Measurements from ENCODE around the gene MT3. TPM values are rescaled to one million over a fixed set of nuclear protein-coding genes. Genes with fewer than 3 reads are reported as not detected.

MT3 gene
- total RNA-seq, 4 donors from 2014 or later, result not detected

- DNase-seq, result no peak
Measured at GRCh38 chr16:56594292-56594619, 4.9 kb downstream of the MT3 start.

GRCh38 chr16:56600398-56600999, 11.2 kb downstream of the MT3 start:
- TF ChIP-seq POLR2A (IDR thresholded peaks at IDR 0.05) (no peak), CTCF (IDR thresholded peaks at IDR 0.05) (peak; percentile 33 to 59 (median 50))
- Histone ChIP-seq H3K27ac (no peak overlapping the region), H3K9me3 (no peaks in the 10 kb centered on the region), H3K36me3 (no peaks in the 10 kb centered on the region), H3K4me1 (no peaks in the 10 kb centered on the region), H3K4me3 (no peak overlapping the region), H3K27me3 (no peaks in the 10 kb centered on the region)
- DNase-seq, result peak in 2 of 3 donors; percentile 33 to 57

More at GRCh38 chr16:56594292-56594619, 4.9 kb downstream of the MT3 start:
- Histone ChIP-seq H3K9me3 (no peaks in the 10 kb centered on the region), H3K4me1 (peaks cover 0 to 6% (median 2%) of the 10 kb centered on the region in 4 donors), H3K27me3 (peaks cover 0 to 4% of the 10 kb centered on the region in 2 donors), H3K27ac (no peak overlapping the region), H3K36me3 (no peaks in the 10 kb centered on the region), H3K4me3 (no peak overlapping the region)
- TF ChIP-seq POLR2A (IDR thresholded peaks at IDR 0.05), result no peak
- TF ChIP-seq CTCF (IDR thresholded peaks at IDR 0.05), result no peak

- no peaks in the 10 kb centered on the region for H3K27me3 ChIP-seq
- H3K27ac ChIP-seq, result no peak overlapping the region
- H3K9me3 ChIP-seq, result no peaks in the 10 kb centered on the region
- H3K4me3 ChIP-seq, result no peak overlapping the region
- no peak for DNase-seq
- no peaks in the 10 kb centered on the region for H3K36me3 ChIP-seq
- H3K4me1 ChIP-seq, result no peaks in the 10 kb centered on the region
- TF ChIP-seq POLR2A (IDR thresholded peaks at IDR 0.05), result no peak
- TF ChIP-seq CTCF (IDR thresholded peaks at IDR 0.05), result no peak
Measured at GRCh38 chr16:56601325-56601724, 12.0 kb downstream of the MT3 start.

GRCh38 chr16:56603589-56603988, 14.3 kb downstream of the MT3 start:
- Histone ChIP-seq H3K4me1 (peaks cover 0 to 6% (median 1%) of the 10 kb centered on the region in 4 donors), H3K27me3 (no peaks in the 10 kb centered on the region), H3K36me3 (no peaks in the 10 kb centered on the region), H3K4me3 (no peak overlapping the region), H3K27ac (no peak overlapping the region), H3K9me3 (no peaks in the 10 kb centered on the region)
- no peak for TF ChIP-seq POLR2A (IDR thresholded peaks at IDR 0.05)
- TF ChIP-seq CTCF (IDR thresholded peaks at IDR 0.05), result peak in 5 of 6 experiments; percentile 14 to 69 (median 60)
- peak in 1 of 3 donors; percentile 71 for DNase-seq

GRCh38 chr16:56604966-56605365, 15.6 kb downstream of the MT3 start:
- no peaks in the 10 kb centered on the region for H3K9me3 ChIP-seq
- no peaks in the 10 kb centered on the region for H3K27me3 ChIP-seq
- no peaks in the 10 kb centered on the region for H3K36me3 ChIP-seq
- H3K4me1 ChIP-seq, result peaks cover 0 to 7% (median 4%) of the 10 kb centered on the region in 4 donors
- TF ChIP-seq POLR2A (IDR thresholded peaks at IDR 0.05), result no peak
- TF ChIP-seq CTCF (IDR thresholded peaks at IDR 0.05), result no peak
- H3K27ac ChIP-seq, result peak overlapping the region in 1 of 4 donors; percentile 93
- H3K4me3 ChIP-seq, result no peak overlapping the region
- DNase-seq, result no peak

All from Peyer's patch (tissue), 4 donors.